Stimulated activated CD8-positive, alpha-beta memory T cell treated with anti-CD3 and anti-CD28 coated beads, Interleukin-2, amount 100 ng/mL, for 1 hour (primary cell): ENCODE data around the gene PTPRR.
"Not testable (repeated sequence)": the region's sequence is repeated elsewhere in the genome, so short reads cannot be mapped to it uniquely, and the experiment has no call there.

Experiments
- DNase-seq, 2 donors: peaks; one replicate each; pipeline ENCODE4 v3.0.0-alpha.2; 2020; ENCODE audit warnings: low read depth in 2 of 2

Gene PTPRR

DNA sequence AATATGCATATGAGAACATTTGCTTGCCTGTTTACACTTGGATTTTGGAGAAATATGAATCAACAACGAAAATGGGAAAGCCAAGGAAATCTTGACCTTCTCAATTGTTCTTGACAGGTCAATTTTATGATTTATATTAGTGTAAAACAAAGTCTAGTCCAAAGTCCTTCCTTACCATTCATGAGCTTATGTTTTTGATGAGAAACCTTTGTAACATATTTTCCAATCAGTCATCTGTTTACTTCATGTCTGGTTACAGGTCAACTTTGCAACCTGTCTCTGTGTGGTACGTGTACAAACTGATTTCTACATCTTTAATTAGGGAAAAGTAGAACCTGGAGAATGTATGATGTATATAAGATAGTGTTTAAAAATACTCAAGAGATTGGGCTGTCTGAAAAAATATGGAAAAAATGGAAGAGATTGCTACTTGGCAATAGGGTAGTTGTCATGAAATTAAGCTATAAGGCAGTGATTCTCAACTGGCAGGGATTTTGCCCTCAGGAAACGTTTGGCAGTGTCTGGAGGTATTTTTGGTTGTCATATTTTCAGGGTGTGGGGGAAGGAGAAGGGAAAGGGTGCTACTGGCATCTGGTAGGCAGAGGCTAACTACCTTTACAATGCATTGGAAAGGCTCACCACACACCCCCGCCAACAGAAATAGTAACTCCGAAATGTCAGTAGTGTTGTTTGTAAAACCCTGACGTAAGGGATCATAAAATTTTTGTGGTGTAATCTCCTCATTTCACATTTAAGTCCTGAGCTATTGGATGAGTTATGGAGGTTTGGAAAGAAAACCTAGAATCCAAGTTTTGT, 172.9 kb downstream of the PTPRR start:
- DNase-seq = no peak

DNA sequence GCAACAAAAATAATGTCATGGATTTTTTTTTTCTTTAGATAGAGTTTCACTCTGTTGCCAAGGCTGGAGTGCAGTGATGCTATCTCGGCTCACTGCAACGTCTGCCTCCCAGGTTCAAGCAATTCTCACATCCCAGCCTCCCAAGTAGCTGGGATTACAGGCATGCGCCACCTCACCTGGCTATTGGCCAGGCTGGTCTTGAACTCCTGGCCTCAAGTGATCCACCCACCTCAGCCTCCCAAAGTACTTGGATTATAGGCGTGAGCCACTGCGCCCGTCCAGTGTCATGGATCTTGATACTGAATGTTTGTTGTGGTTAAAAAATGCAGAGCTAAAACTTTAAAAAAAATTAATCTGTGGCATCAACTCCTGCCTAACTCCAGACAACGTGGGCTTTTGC, 175.5 kb downstream of the PTPRR start:
- no peak for DNase-seq

DNA sequence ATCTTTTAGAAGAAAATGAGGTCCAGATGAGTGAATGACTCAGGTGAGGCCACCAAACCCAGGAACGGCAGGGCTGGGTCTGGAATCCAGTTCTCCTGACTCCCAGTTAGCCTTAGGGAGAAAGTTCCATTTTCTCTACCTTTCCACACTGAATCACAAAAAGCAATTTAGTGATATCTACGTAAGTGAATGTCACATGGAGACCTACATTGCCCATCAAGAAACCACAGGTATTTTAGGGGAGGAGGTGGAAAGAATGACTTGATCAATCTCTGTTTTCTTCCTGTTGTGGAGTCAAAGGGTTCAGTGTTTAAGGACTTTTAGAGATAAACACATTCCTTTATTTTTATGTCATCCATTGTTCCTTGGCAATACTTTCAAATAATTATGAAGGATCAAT, 176.4 kb downstream of the PTPRR start:
- no peak for DNase-seq

DNA sequence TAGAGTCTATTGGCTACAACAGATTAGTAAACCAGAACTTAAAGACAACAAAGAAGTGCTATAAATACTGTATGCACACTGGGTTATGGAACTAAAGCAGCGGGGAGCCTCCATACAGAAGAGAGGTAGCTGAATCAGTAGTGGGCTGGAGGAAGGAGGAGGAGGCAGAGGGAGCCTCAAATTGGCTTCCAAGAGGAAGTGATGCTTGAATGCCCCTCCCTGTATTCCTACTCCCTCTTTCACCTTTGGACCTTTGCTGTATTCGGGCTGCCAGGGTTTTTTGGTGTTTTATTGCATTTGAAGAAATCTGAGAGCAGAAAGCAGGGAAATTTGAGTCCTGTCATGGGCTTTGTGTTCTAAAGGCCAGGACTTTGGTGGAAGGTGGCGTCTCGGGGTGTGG, 179.3 kb downstream of the PTPRR start:
- no peak for DNase-seq

DNA sequence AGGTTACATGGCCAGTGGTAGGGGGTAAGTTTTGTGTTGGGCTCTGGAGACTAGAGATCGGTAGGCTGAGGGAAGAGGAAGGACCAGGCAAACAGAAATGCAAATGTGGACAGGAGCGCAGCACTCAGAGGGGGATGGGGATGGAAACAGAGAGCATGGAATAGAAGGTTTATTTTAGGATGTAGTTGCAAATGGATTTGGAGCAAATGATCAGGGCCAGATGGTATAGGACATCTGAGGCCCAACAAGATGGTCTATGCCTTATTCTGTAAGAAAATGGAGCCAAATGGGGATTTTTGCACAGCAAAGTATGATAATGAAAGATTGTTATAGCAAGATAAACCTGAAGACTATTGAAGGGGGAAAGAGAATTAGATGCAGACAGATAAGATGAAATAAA, 180.8 kb downstream of the PTPRR start:
- no peak for DNase-seq

DNA sequence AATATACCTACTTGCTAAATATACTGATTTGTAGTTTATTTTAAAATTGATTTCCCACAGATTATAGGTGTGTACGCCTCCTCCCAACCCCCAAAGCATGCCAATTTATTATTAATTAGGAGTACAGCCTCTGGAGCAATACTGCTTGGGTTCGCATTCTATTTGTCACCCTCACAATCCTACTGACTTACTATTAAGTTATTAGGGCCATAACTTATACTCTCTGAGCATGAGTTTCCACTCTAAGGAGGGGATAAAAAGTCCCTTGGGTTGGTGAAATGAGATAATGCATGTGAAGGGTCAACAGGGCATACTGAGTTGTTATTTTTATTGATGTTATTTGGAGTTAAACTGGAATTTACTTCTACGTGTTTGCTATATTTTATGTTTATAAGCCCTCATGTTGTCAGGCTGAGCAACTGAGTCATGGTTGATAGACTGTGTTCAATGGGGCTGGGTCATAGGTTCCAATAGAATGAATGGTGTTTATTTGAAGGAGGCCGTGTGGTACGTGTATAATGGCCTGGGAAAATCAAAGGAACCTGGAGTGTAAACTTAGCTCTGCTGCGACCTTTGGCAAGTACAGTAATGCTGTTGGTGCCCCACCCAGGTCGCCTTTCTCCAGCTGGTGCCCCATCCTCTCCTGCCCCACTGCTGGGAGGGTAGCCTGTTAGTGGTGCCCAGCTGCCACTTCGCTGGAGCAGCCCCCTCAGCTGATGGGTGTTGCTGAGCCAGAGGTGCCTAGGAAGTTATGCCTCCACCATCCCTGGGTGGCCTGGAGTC, 184.0 kb downstream of the PTPRR start:
- no peak for DNase-seq

DNA sequence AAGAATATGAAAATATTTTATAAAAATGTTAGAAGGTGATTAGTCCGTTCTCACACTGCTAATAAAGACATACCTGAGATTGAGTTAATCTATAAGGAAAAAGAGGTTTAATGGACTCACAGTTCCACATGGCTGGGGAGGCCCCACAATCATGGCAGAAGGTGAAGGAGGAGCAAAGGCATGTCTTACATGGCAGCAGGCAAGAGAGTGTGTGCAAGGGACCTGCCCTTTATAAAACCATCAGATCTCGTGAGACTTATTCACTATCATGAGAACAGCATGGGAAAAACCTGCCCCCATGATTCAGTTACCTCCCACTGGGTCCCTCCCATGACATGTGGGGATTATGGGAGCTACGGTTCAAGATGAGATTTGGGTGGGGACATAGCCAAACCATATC, 185.3 kb downstream of the PTPRR start:
- DNase-seq = not testable (repeated sequence)

DNA sequence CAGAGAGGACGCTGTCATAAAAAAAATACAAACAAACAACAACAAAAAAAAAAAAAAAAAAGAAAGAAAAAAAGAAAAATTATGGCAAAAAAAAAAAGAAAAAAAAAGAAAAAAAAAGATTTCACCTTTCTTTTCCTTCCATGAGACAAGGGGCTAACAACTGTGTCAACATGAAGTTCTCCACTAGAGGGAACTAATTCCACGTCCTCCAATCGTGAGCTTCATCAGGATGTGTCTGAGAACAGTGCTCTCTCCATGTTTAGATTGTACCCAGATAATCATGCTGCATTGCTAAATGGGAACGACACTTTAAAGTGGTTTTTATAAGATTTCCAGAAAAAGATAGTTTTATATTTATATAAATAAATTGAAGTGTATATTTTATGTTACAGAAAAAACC, 187.2 kb downstream of the PTPRR start:
- DNase-seq = no peak

DNA sequence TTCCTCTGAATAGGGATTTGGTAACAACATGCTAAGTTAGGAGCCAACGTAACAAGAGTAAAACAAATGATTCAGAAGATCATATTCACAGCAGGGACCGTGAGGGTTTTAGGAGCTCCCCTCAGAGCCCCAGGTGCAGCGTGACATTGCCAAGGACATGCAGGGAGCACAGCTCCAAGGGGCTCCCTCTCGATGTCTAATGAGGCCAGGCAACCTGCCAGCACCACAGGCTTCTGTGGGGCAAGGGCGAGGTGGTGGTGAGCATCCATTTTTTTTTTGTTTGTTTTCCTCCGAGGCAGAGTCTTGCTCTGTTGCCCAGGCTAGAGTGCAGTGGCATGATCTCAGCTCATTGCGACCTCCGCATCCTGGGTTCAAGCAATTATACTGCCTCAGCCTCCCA, 188.3 kb downstream of the PTPRR start:
- no peak for DNase-seq

DNA sequence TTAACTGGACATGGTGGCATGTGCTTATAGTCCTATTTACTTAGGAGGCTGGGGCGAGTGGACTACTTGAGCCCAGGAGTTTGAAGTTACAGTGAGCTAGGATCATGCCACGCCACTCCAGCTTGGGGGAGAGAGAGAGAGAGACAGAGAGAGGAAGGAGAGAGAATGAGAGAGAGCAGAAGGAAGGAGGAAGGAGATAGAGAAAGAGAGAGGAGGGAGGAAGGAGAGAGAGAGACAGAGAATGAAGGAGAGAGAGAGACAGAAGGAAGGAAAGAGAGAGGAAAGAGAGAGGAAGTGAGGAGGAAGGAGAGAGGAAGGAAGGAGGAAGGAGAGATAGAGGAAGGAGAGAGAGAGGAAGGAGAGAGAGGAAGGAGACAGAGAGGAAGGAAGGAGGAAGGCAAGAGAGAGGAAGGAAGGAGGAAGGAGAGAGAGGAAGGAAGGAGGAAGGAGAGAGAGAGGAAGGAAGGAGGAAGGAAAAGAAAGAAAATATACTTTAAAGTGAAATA, 189.8 kb downstream of the PTPRR start:
- DNase-seq = no peak

DNA sequence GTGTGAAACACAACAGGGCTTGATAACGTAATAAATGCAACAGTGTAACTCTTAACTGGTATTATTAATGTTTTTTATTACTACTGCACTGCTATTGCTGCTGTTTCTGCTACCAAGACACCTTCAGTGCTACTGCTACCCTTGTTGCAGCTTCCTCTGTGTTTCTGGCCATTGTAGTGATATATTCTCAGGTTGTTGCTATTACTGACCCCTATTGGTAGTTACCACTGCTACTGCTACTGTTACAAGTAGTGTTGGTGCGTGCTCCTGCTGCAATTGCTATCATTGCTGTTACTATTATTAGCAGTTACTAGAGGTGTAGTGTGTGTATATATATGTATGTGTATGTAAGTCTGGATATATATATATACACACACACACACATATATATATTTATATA, 196.1 kb downstream of the PTPRR start:
- DNase-seq = no peak

DNA sequence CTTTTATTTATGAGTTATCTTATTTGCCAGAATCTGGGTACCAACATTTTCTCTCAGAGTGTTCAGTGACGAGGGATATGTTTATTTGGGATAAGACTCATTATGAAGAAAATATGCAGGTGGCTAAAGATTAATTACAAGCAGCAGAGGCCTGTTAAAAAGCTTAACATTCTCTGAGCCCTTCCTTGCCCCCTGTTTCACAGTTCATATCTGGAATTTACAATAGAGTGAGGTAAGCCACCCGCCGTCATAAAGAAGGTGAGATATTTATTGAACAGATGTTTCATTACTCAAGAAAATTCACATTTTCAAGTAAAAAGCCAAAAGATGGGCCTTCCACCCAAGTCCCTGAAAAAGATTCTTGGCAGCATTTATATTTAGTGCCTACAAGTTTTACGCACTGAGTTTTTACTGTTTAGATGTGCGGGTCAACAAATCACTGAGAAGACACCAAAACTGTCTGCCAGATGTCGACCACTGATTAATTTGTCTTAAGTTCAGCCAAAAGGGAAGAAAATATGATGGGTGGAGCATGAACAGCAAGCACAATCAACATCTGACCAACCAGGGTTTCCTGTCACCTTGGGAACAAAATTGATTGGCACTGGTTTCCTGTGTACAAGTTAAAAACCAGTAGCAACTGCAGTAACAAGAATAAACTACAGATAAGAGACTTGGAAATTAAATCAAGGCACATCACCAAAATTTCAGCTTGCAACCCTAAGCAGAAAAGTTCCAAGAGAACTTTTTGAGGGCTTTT, 197.8 kb downstream of the PTPRR start:
- no peak for DNase-seq

DNA sequence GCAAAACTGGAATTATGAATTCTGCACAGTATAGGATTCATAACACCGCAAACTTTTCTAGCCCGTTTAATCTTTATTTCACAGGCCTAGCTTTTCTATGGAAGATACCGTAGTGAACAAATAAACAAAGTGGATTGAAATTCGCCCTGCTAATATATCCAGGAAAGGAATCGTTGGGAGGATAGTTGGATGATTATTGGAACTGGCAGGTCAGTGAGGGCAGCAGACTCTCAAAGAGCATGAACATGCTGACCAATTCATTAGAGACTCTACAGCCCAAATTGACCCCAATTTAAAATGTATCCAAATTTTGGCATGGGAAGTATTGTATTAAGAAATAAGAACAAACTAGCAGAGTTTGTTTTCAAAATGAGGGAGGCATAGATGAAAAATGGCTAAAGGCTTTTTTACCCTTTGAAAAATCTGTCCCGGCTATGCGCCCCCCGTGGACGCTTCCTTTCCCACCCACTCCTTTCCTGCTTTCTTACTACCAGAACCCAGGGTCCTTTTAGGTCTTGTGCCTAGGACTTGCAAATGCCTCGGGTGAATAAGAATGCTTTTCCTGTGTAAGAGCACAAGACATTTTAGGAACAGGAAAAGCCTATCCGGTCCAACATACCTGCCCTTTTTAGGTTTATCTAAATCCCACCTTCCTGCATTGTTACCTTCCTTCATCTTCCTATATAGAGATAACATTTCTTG, 198.7 kb downstream of the PTPRR start:
- no peak for DNase-seq

DNA sequence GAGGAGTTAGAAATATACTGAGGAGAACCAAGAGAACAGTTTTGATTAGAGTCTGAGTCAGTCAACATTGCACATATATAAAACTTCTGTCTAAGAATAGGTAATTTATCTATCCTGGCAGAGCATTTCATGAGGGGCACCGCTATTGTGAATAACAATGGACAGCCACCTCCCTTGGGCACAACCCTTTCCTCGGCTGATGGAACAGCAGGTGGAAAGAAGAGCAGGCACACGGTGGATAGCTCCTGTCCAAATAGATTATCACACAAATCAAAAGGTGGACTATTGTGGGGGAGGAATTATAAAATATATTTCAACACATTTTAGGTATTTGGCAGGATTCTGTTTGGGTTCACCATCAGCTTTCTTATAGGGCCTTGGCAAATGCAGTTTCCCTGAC, 199.3 kb downstream of the PTPRR start:
- no peak for DNase-seq

DNA sequence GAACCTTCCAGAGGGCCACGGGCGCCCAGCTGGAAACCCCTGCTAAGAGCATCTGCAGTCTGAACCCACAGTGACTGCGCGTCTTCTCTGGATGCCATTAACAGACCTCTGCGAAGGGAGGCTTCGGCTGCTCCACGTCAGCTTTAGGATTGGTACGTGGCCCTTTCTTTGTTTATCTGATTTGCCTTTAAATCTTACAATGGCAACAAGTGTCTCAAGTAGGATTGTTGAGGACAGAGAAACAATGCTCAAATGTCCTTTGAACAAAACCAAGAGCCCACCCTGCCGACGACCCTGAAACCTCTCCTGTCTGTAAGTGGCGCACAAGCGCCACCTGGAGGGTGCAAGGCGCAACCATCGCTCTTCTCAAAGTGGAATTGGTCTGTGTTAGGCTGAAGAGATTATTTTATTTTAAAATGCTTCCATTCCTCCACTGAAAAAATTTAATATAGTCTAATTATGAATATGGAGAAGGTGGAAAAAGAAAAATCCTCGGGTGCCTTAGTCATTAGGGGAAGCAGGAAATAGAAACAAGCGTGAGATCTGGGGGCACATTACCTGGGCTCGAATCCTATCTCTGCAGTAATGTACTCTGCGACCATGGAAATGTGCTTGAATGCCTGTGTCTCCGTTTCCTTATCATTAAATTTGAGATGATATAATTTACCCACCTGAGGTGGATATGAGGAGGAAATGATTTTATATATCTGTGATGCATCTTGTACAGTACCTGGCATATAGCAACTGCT, 200.7 kb downstream of the PTPRR start:
- DNase-seq = peak in 1 of 2 donors; percentile 11

DNA sequence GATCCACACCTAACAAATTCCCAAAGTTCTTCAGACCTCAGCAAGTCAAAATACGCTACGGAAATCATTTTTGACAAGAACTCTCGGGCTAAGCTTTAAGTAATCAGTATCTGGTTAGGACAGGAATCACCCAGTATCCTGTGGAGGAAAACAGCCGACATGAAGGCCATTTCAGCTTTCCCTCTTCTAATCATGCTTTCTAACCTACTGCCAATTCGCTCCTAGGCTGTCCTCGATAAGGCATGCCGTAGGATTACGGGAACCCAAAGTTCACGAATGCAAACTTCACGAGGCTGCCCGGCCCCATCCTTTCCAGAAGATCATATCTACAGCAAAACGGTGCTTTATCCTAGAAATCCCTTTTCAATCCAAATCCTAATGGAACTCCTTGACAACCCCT, 201.5 kb downstream of the PTPRR start:
- no peak for DNase-seq

DNA sequence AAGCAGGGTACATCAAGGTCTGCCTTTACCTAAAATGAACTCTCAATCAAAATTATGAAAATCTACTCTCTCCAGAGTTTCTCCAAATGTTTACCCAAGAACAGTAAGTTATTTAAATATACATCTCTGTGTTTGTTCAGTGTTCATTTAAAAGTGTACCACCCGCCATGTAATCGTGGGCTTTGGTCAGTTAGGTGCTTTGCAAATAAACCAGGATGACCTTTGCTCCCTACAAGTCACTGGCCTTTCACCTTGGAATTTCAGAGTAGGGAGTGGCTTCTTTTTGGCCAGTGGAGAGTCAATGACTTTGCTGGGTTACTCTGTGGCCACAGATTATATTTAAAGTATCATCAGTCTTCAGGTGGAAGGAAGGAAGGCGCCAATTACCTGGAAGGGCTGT, 208.7 kb downstream of the PTPRR start:
- DNase-seq = no peak

DNA sequence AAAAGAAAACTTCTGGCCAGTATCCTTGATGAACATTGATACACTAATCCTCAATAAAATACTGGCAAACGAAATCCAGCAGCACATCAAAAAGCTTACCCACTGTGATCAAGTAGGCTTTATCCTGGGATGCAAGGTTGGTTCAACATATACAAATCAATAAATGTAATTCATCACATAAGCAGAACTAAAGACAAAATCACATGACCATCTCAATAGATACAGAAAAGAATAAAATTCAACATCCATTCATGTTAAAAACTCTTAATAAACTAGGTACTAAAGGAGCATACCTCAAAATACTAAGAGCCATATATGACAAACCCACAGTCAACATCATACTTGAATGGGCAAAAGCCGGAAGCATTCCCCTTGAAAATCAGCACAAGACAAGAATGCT, 211.5 kb downstream of the PTPRR start:
- no peak for DNase-seq

DNA sequence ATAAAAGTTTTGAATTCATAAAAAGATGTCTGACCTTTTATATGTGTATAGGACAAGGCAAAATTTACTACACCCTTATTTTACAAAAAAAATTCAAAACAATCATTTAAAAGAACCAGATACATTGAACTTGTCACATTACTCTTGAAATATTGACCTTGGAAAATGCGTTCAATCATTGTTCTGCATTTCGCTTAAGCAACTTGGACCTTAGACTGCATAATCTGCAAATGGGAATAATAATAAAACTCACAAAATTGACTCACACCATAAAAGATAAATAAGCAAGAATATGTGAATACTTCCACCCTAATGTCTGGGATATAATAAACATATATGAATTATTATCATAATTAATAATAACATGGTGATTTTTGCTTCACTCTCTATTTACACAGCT, 213.9 kb downstream of the PTPRR start:
- DNase-seq = no peak

DNA sequence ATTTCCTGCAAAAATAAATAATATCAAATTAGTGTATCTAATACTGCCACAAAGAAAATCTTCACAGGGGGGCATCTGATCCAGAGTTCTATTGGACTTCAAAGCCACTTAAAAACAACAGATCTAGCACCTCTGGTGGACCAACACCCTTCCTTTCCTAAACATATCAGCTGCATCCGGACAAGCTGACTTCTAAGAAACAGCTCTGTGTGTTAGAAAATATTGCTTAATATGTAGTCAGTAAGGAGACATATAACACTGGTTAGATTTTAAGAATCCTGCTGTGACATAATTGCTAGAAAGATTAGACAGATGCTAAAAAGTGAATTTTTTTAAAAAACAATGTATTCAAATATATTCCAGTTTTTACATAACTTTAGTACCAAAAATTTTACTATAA, 222.2 kb downstream of the PTPRR start:
- no peak for DNase-seq
